Loucy (cell line): ENCODE results near the gene ARHGAP40.
A peak's percentile ranks its signal among the peaks of the same experiment; 100 is the strongest.

Source experiments
- H2AFZ ChIP-seq: fragments of 200-600 bp; sonication (generic); 2 replicates; pipeline ENCODE4 v1.6.0; 2016; ENCODE audit warnings: antibody characterized with exemption, mild to moderate bottlenecking, low read length, moderate library complexity
- H3F3A ChIP-seq: fragments of 200-600 bp; 2 replicates; pipeline ENCODE4 v1.6.0; 2016; ENCODE audit warnings: antibody characterized with exemption, low read depth, mild to moderate bottlenecking
- H3K27me3 ChIP-seq: fragments of 200-600 bp; sonication (generic); 2 replicates; pipeline ENCODE4 v1.6.1; 2014; ENCODE audit warnings: low read length, mild to moderate bottlenecking; ENCODE audit not compliant: insufficient read depth, poor library complexity, severe bottlenecking
- H3K36me3 ChIP-seq: fragments of 200-600 bp; sonication (generic); 2 replicates; pipeline ENCODE4 v1.6.1; 2016; ENCODE audit warnings: low read length; ENCODE audit not compliant: insufficient read depth
- H3K4me1 ChIP-seq: fragments of 200-600 bp; sonication (generic); 2 replicates; pipeline ENCODE4 v1.5.1; 2014; ENCODE audit warnings: low read length, mild to moderate bottlenecking; ENCODE audit not compliant: insufficient read depth, poor library complexity, severe bottlenecking
- H3K4me2 ChIP-seq: fragments of 200-600 bp; sonication (generic); 2 replicates; pipeline ENCODE4 v1.6.0; 2014; ENCODE audit warnings: antibody characterized with exemption, low read length, low read depth, mild to moderate bottlenecking; ENCODE audit not compliant: poor library complexity, severe bottlenecking
- H3K4me3 ChIP-seq: fragments of 200-600 bp; sonication (generic); 2 replicates; pipeline ENCODE4 v1.5.1; 2014; ENCODE audit warnings: low read length, mild to moderate bottlenecking, mixed read lengths; ENCODE audit not compliant: poor library complexity, severe bottlenecking
- H3K79me2 ChIP-seq: fragments of 200-600 bp; sonication (generic); 2 replicates; pipeline ENCODE4 v1.6.1; 2014; ENCODE audit warnings: low read length; ENCODE audit not compliant: insufficient read depth
- H3K9ac ChIP-seq: fragments of 200-600 bp; sonication (generic); 2 replicates; pipeline ENCODE4 v1.6.0; 2014; ENCODE audit warnings: mild to moderate bottlenecking, low read depth, low read length, moderate library complexity; ENCODE audit not compliant: poor library complexity, severe bottlenecking
- H3K9me2 ChIP-seq: fragments of 200-600 bp; sonication (generic); replicated peaks from 2 replicates; pipeline ENCODE4 v1.6.1; 2016; ENCODE audit warnings: low read depth, low read length, mixed read lengths
- H3K9me3 ChIP-seq: fragments of 200-600 bp; sonication (generic); 2 replicates; pipeline ENCODE4 v1.6.1; 2014; ENCODE audit warnings: mild to moderate bottlenecking, antibody characterized with exemption, low read length, low read depth; ENCODE audit not compliant: insufficient read depth
- H4K20me1 ChIP-seq: fragments of 200-600 bp; sonication (generic); 2 replicates; pipeline ENCODE4 v1.6.0; 2014; ENCODE audit warnings: antibody characterized with exemption, low read length, mild to moderate bottlenecking; ENCODE audit not compliant: insufficient read depth, poor library complexity, severe bottlenecking
- EZH2phosphoT487 ChIP-seq: fragments of 200-600 bp; IDR thresholded peaks from 2 replicates; pipeline ENCODE4 v1.6.1; 2018; ENCODE audit warnings: antibody characterized with exemption, mild to moderate bottlenecking, moderate library complexity, borderline replicate concordance
- TF ChIP-seq, protein P1 (sequence below): fragments of 200-600 bp; sonication (generic); conservative IDR thresholded peaks from 2 replicates; pipeline ENCODE4 v1.5.1; 2014; ENCODE audit warnings: mild to moderate bottlenecking, antibody characterized with exemption, low read length

Gene ARHGAP40

DNA sequence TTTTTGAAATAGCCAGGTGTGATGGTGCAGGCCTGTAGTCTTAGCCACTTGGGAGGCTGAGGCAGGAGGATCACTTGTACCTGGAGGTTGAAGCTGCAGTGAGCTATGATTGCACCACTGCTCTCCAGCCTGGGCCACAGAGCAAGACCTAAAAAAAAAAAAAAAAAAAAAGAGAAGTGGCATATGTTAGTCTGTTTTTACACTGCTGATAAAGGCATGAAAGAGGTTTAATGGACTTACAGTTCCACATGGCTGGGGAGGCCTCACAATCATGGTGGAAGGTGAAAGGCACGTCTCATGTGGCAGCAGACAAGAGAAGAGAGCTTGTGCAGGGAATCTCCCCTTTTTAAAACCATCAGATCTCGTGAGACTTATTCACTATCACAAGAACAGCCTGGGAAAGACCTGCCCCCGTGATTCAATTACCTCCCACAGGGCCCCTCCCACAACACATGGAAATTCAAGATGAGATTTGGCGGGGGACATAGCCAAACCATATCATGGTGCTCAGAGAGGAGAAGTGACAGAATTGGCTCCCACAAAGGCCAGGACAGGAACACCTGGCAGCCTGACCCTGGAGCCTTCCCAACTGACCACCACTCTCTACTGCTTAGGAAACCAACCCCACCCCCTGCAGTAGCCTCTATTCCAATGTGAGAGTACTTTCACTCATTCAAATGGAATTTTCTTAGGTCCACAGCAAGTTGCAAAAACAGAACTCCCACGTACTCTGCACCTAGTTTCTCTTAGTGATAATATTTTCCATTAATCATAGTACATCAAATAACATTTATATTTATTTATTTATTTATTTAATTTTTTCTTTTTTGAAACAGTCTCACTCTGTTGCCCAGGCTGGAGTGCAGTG is 29.8 kb downstream of the ARHGAP40 start:
- Histone ChIP-seq H2AFZ (no peak overlapping the region), H3F3A (no peaks in the 10 kb centered on the region), H4K20me1 (no peaks in the 10 kb centered on the region), H3K4me2 (no peak overlapping the region), H3K79me2 (no peaks in the 10 kb centered on the region), H3K9ac (no peak overlapping the region), H3K9me3 (no peaks in the 10 kb centered on the region), H3K4me3 (no peak overlapping the region), H3K27me3 (no peaks in the 10 kb centered on the region), H3K36me3 (no peaks in the 10 kb centered on the region), H3K4me1 (no peaks in the 10 kb centered on the region), H3K9me2 (no peaks in the 10 kb centered on the region)
- TF ChIP-seq, protein P1, sequence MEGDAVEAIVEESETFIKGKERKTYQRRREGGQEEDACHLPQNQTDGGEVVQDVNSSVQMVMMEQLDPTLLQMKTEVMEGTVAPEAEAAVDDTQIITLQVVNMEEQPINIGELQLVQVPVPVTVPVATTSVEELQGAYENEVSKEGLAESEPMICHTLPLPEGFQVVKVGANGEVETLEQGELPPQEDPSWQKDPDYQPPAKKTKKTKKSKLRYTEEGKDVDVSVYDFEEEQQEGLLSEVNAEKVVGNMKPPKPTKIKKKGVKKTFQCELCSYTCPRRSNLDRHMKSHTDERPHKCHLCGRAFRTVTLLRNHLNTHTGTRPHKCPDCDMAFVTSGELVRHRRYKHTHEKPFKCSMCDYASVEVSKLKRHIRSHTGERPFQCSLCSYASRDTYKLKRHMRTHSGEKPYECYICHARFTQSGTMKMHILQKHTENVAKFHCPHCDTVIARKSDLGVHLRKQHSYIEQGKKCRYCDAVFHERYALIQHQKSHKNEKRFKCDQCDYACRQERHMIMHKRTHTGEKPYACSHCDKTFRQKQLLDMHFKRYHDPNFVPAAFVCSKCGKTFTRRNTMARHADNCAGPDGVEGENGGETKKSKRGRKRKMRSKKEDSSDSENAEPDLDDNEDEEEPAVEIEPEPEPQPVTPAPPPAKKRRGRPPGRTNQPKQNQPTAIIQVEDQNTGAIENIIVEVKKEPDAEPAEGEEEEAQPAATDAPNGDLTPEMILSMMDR, result no peak
- TF ChIP-seq EZH2phosphoT487, result no peak

DNA sequence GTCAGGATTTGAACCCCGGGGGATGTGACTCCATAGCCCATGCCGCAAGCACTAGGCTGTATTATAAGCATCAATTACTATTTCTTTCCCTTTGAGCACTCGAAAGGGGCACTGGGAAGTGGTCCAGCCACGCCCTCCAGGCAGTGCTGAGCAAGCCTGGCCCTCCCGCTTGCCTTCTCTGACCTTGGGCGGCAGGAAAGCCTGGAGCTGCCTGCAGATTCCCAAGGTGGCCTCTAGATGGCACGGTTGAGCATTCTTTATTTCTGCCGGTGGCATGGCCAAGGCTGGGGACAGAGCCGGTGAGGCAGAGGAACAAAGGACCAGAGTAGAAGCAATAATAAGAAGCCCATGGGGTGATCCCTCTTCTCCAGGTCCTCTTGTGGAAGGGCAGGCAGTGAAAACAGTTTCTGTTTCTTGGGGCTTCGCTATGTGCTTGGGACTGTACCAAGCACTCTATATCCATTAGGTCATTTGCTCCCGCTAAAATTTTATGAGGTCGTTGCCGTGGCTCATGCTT is 32.0 kb downstream of the ARHGAP40 start:
- no peaks in the 10 kb centered on the region for H3K9me2 ChIP-seq
- H3K9ac ChIP-seq, result no peak overlapping the region
- no peaks in the 10 kb centered on the region for H3F3A ChIP-seq
- H3K4me3 ChIP-seq, result no peak overlapping the region
- TF ChIP-seq, protein P1, result peak; percentile 83
- TF ChIP-seq EZH2phosphoT487, result no peak
- H4K20me1 ChIP-seq, result no peaks in the 10 kb centered on the region
- H3K36me3 ChIP-seq, result no peaks in the 10 kb centered on the region
- no peaks in the 10 kb centered on the region for H3K9me3 ChIP-seq
- H3K4me2 ChIP-seq, result no peak overlapping the region
- no peaks in the 10 kb centered on the region for H3K27me3 ChIP-seq
- H3K4me1 ChIP-seq, result no peaks in the 10 kb centered on the region
- no peaks in the 10 kb centered on the region for H3K79me2 ChIP-seq
- H2AFZ ChIP-seq, result peak overlapping the region; percentile 66

DNA sequence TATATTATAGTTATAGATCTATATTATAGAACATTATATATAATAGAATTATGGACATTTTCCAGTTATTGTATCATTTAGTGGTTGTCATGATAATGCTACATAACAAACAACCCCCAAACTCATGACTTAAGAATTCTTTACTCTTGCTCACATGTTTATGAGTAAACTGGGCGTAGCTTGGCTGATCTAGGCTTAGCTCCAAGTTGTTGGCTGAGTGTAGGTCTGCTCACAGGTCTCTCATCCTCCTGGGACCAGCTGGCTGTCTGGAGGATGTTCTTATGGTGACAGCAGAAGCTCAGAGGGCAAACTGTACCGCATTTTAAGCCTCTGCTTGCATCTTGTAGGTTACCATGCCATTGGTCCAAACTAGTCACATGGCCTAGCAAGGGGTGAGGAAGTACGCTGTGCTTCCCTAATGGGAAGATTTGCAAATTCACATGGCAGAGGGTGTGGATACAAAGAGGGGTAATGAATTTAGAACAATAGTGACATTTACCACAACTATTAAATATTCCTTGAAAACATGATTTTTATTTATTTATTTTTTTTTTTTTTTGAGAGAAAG is 34.2 kb downstream of the ARHGAP40 start:
- Histone ChIP-seq H3F3A (no peaks in the 10 kb centered on the region), H3K9me3 (no peaks in the 10 kb centered on the region), H2AFZ (peak overlapping the region; percentile 71), H3K9me2 (no peaks in the 10 kb centered on the region), H4K20me1 (no peaks in the 10 kb centered on the region), H3K4me1 (no peaks in the 10 kb centered on the region), H3K4me3 (no peak overlapping the region), H3K36me3 (no peaks in the 10 kb centered on the region), H3K9ac (no peak overlapping the region), H3K4me2 (no peak overlapping the region), H3K27me3 (no peaks in the 10 kb centered on the region), H3K79me2 (no peaks in the 10 kb centered on the region)
- no peak for TF ChIP-seq EZH2phosphoT487
- TF ChIP-seq, protein P1, result no peak
